WTC11 (cell line): ENCODE results near the gene KRT72. TPM values are rescaled to one million over a fixed set of nuclear protein-coding genes. Genes with fewer than 3 reads are reported as not detected.

Experiments used
- ATAC-seq: fragments of 200-7000 bp; cut with Tn5 transposase; 2 replicates; pipeline ENCODE4 v1.10.0; 2021; ENCODE audit warnings: mild to moderate bottlenecking, moderate library complexity
- CTCF ChIA-PET: fragments of 300-600 bp; sonication (Branson Sonifier 250); formaldehyde crosslinking; loops from one replicate; lab custom pipeline; 2021; ENCODE audit warnings: antibody characterized with exemption; lab: Charles Lee
- POLR2A ChIA-PET: fragments of 350-600 bp; sonication (Branson Sonifier 250); formaldehyde crosslinking; loops from one replicate; lab custom pipeline; 2021; ENCODE audit warnings: antibody characterized with exemption; lab: Charles Lee
- DNase-seq: peaks from one replicate; pipeline ENCODE4 v3.0.0; 2021; ENCODE audit warnings: low spot score
- H3K27ac Mint-ChIP-seq: 2 replicates; pipeline ENCODE4 v1.8.0; 2021; ENCODE audit warnings: mixed read lengths
- H3K27me3 Mint-ChIP-seq: 2 replicates; pipeline ENCODE4 v1.8.0; 2021; ENCODE audit warnings: low read depth, mild to moderate bottlenecking, moderate library complexity, mixed read lengths
- H3K36me3 Mint-ChIP-seq: 2 replicates; pipeline ENCODE4 v1.8.0; 2021; ENCODE audit warnings: mixed read lengths
- H3K4me1 Mint-ChIP-seq: 2 replicates; pipeline ENCODE4 v1.8.0; 2022; ENCODE audit warnings: mixed read lengths
- H3K4me3 Mint-ChIP-seq: 2 replicates; pipeline ENCODE4 v1.8.0; 2021; ENCODE audit warnings: mild to moderate bottlenecking, moderate library complexity, mixed read lengths
- H3K9me3 Mint-ChIP-seq: 2 replicates; pipeline ENCODE4 v1.8.0; 2021; ENCODE audit warnings: mixed read lengths
- CBFB ChIP-seq: sonication (generic); formaldehyde crosslinking; IDR thresholded peaks from 2 replicates; pipeline ENCODE4 v1.8.1; 2022; ENCODE audit warnings: mild to moderate bottlenecking, low read depth, missing genetic modification reagents
- CREM ChIP-seq: sonication (generic); formaldehyde crosslinking; IDR thresholded peaks from 2 replicates; pipeline ENCODE4 v1.8.1; 2022; ENCODE audit warnings: mild to moderate bottlenecking, missing genetic modification reagents, moderate library complexity
- ERG ChIP-seq: fragments of 250-450 bp; sonication (Bioruptor Pico); IDR thresholded peaks from 2 replicates; pipeline ENCODE4 v1.8.0; 2021; ENCODE audit warnings: mild to moderate bottlenecking
- ETV6 ChIP-seq: sonication (generic); formaldehyde crosslinking; IDR thresholded peaks from 2 replicates; pipeline ENCODE4 v1.8.1; 2022; ENCODE audit warnings: mild to moderate bottlenecking, missing genetic modification reagents
- FOXK1 ChIP-seq: sonication (generic); formaldehyde crosslinking; IDR thresholded peaks from 2 replicates; pipeline ENCODE4 v1.8.0; 2022; ENCODE audit warnings: mild to moderate bottlenecking, moderate library complexity, missing genetic modification reagents
- FOXP1 ChIP-seq: sonication (generic); formaldehyde crosslinking; IDR thresholded peaks from 2 replicates; pipeline ENCODE4 v1.8.0; 2022; ENCODE audit warnings: missing genetic modification reagents, mild to moderate bottlenecking, moderate library complexity, borderline replicate concordance
- GABPB1 ChIP-seq: sonication (generic); formaldehyde crosslinking; IDR thresholded peaks from 2 replicates; pipeline ENCODE4 v1.8.1; 2023; ENCODE audit warnings: mild to moderate bottlenecking, missing genetic modification reagents
- GRHL2 ChIP-seq: fragments of 250-450 bp; sonication (Bioruptor Pico); IDR thresholded peaks from 2 replicates; pipeline ENCODE4 v1.8.0; 2022; ENCODE audit warnings: mild to moderate bottlenecking, moderate library complexity; ENCODE audit not compliant: insufficient replicate concordance, severe bottlenecking
- HMGA2 ChIP-seq: fragments of 250-450 bp; sonication (Bioruptor Pico); IDR thresholded peaks from 2 replicates; pipeline ENCODE4 v1.4.0; 2021; ENCODE audit warnings: mild to moderate bottlenecking, moderate library complexity
- IRF2 ChIP-seq: sonication (generic); formaldehyde crosslinking; IDR thresholded peaks from 2 replicates; pipeline ENCODE4 v1.8.0; 2022; ENCODE audit warnings: low read depth, missing genetic modification reagents, borderline replicate concordance
- OVOL2 ChIP-seq: fragments of 250-450 bp; sonication (Bioruptor Pico); IDR thresholded peaks from 2 replicates; pipeline ENCODE4 v1.9.0; 2021; ENCODE audit warnings: mild to moderate bottlenecking, borderline replicate concordance
- TCF7 ChIP-seq: sonication (generic); formaldehyde crosslinking; IDR thresholded peaks from 2 replicates; pipeline ENCODE4 v1.8.0; 2022; ENCODE audit warnings: mild to moderate bottlenecking, low read depth, missing genetic modification reagents, moderate library complexity
- ZNF121 ChIP-seq: sonication (generic); formaldehyde crosslinking; IDR thresholded peaks from 2 replicates; pipeline ENCODE4 v1.8.0; 2023; ENCODE audit warnings: missing genetic modification reagents
- ZNF219 ChIP-seq: sonication (generic); formaldehyde crosslinking; IDR thresholded peaks from 2 replicates; pipeline ENCODE4 v1.8.0; 2023; ENCODE audit warnings: missing genetic modification reagents, mild to moderate bottlenecking, borderline replicate concordance
- ZNF232 ChIP-seq: sonication (generic); formaldehyde crosslinking; IDR thresholded peaks from 2 replicates; pipeline ENCODE4 v1.8.0; 2022; ENCODE audit warnings: mild to moderate bottlenecking, missing genetic modification reagents
- ZNF317 ChIP-seq: sonication (generic); formaldehyde crosslinking; IDR thresholded peaks from 2 replicates; pipeline ENCODE4 v1.8.1; 2023; ENCODE audit warnings: low read depth, mild to moderate bottlenecking, moderate library complexity, missing genetic modification reagents, borderline replicate concordance
- total RNA-seq: library from RNA; stranded (reverse); gene quantifications from 3 replicates; pipeline ENCODE4 v1.2.3, GENCODE V29; 2021
- TF ChIP-seq, protein P1 (sequence below): sonication (generic); formaldehyde crosslinking; IDR thresholded peaks from 2 replicates; pipeline ENCODE4 v1.8.1; 2022; ENCODE audit warnings: low read depth, missing genetic modification reagents, borderline replicate concordance
- TF ChIP-seq, protein P2 (sequence below): sonication (generic); formaldehyde crosslinking; IDR thresholded peaks from 2 replicates; pipeline ENCODE4 v1.8.1; 2023; ENCODE audit warnings: mild to moderate bottlenecking, missing genetic modification reagents
- TF ChIP-seq, protein P3 (sequence below): sonication (generic); formaldehyde crosslinking; conservative IDR thresholded peaks from 2 replicates; pipeline ENCODE4 v1.8.1; 2022; ENCODE audit warnings: mild to moderate bottlenecking, missing genetic modification reagents
- TF ChIP-seq, protein P4 (sequence below): sonication (generic); formaldehyde crosslinking; IDR thresholded peaks from 2 replicates; pipeline ENCODE4 v1.8.1; 2023; ENCODE audit warnings: mild to moderate bottlenecking, missing genetic modification reagents

Gene KRT72
- total RNA-seq, 1 experiment from 2014 or later: not detected

- TF ChIP-seq, protein P1, sequence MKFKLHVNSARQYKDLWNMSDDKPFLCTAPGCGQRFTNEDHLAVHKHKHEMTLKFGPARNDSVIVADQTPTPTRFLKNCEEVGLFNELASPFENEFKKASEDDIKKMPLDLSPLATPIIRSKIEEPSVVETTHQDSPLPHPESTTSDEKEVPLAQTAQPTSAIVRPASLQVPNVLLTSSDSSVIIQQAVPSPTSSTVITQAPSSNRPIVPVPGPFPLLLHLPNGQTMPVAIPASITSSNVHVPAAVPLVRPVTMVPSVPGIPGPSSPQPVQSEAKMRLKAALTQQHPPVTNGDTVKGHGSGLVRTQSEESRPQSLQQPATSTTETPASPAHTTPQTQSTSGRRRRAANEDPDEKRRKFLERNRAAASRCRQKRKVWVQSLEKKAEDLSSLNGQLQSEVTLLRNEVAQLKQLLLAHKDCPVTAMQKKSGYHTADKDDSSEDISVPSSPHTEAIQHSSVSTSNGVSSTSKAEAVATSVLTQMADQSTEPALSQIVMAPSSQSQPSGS: no peak
- TF ChIP-seq FOXK1 (CRISPR knock-in tag): no peak
- TF ChIP-seq ZNF232 (CRISPR knock-in tag): no peak
- peaks cover 3% of the 10 kb centered on the region; the same call in 1 of the 2 replicates for H3K27me3 Mint-ChIP-seq
- ChIA-PET CTCF (interaction anchor here (1.0 to 1.5 kb wide), 4 partner anchors 44 to 258 kb away, joined by 3 to 4 read pairs (median 3); no protein-coding TSS in a partner anchor), POLR2A (no interaction called here)
- no peak overlapping the region for H3K27ac Mint-ChIP-seq
- no peak for ATAC-seq
- DNase-seq: no peak
- no peaks in the 10 kb centered on the region for H3K9me3 Mint-ChIP-seq
- H3K4me1 Mint-ChIP-seq: peaks cover 4% of the 10 kb centered on the region; the same call in 1 of the 2 replicates
- no peak overlapping the region for H3K4me3 Mint-ChIP-seq
- H3K36me3 Mint-ChIP-seq: no peaks in the 10 kb centered on the region
Observed at GRCh38 chr12:52612431-52613383, 11.4 kb upstream of the KRT72 start.

DNA sequence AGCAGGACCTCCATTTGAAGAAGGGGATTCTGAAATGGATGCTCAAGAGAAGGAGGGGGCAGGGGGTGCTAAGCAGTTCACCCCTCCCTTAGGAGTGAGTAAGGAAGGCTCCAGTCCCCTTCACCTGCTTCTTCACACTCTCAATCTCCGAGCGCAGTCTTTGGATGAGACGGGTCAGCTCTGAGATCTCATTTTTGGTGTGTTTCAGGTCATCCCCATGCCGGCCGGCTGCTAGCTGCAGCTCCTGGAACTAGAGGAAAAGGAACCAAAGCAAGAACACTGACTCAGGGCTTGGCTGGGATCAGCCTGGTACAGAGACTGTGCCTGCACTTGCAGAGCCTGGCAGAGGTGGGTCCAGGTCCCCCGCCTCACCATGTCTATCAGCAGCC lies 9.8 kb upstream of the KRT72 start:
- ATAC-seq: no peak
- peaks cover 3% of the 10 kb centered on the region; the same call in 1 of the 2 replicates for H3K27me3 Mint-ChIP-seq
- CTCF ChIA-PET: interaction anchor here (0.9 to 2.5 kb wide), 15 partner anchors 22 to 370 kb away, joined by 3 to 20 read pairs (median 5); no protein-coding TSS in a partner anchor

DNA sequence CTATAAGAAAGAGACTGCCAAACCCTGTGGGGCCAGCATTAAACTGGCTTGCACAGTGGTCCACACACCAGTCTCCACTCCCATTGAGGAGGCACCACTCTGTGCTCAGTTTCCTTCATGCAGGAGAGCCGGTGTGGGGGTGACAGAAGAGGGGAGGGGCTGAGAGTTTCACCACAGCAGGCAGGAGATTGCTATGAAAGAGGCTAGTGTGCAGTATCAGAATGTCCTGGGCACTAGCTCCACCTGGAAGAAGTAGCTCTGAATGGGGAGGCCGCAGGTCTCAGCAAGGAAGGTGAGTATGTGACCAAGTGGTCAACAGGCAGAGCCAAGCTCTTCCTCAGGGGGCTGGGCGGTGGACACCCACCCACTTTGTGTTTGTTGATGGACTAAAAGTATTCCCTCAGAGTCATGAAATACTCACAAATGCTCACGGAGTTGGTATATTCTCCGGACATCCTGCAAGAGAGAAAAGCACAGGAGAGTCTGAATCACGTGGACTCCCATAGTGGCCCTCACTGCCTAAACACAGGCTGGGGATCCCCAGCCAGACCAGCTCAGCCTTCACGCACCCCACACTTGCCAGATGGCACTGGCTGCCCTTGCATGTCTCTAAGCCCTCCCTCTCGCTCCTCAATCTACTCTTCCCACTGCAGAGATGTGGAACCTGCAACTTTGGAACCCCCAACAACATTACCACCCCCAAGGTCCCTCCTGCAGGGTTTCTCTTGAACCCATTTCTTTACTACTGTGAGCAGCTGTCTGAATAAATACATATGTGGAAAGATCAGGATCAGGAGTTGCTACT lies 7.8 kb upstream of the KRT72 start:
- Mint-ChIP-seq H3K36me3 (no peaks in the 10 kb centered on the region), H3K9me3 (no peaks in the 10 kb centered on the region), H3K4me1 (peaks cover 4% of the 10 kb centered on the region; the same call in 1 of the 2 replicates), H3K27ac (no peak overlapping the region), H3K27me3 (peaks cover 3% of the 10 kb centered on the region; the same call in 1 of the 2 replicates), H3K4me3 (no peak overlapping the region)
- ChIA-PET CTCF (interaction anchor here (0.9 to 1.7 kb wide), 5 partner anchors 31 to 262 kb away, joined by 3 to 4 read pairs (median 3); no protein-coding TSS in a partner anchor), POLR2A (interaction anchor here (0.9 kb wide), 1 partner anchor 31 kb away, joined by 3 read pairs; no protein-coding TSS in a partner anchor)
- DNase-seq: no peak
- no peak for ATAC-seq
- no peak for TF ChIP-seq CBFB (CRISPR knock-in tag)
- TF ChIP-seq IRF2: no peak
- TF ChIP-seq HMGA2 (CRISPR knock-in tag): no peak
- TF ChIP-seq CREM: no peak
- TF ChIP-seq, protein P2, sequence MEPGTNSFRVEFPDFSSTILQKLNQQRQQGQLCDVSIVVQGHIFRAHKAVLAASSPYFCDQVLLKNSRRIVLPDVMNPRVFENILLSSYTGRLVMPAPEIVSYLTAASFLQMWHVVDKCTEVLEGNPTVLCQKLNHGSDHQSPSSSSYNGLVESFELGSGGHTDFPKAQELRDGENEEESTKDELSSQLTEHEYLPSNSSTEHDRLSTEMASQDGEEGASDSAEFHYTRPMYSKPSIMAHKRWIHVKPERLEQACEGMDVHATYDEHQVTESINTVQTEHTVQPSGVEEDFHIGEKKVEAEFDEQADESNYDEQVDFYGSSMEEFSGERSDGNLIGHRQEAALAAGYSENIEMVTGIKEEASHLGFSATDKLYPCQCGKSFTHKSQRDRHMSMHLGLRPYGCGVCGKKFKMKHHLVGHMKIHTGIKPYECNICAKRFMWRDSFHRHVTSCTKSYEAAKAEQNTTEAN (CRISPR knock-in tag): no peak
- TF ChIP-seq, protein P1: no peak
- no peak for TF ChIP-seq ZNF317 (CRISPR knock-in tag)

More for the DNA sequence above, 9.8 kb upstream of the KRT72 start:
- no peak overlapping the region for H3K27ac Mint-ChIP-seq
- POLR2A ChIA-PET: interaction anchor here (1.0 kb wide), 1 partner anchor 11 kb away, joined by 3 read pairs; no protein-coding TSS in a partner anchor
- DNase-seq: no peak
- H3K4me1 Mint-ChIP-seq: peaks cover 4% of the 10 kb centered on the region; the same call in 1 of the 2 replicates
- H3K9me3 Mint-ChIP-seq: no peaks in the 10 kb centered on the region
- H3K36me3 Mint-ChIP-seq: no peaks in the 10 kb centered on the region
- H3K4me3 Mint-ChIP-seq: no peak overlapping the region
- TF ChIP-seq TCF7 (CRISPR knock-in tag) (no peak), OVOL2 (CRISPR knock-in tag) (no peak), ERG (CRISPR knock-in tag) (no peak), ETV6 (CRISPR knock-in tag) (no peak), GRHL2 (CRISPR knock-in tag) (no peak), CREM (no peak), ZNF121 (no peak), FOXP1 (CRISPR knock-in tag) (no peak), GABPB1 (no peak), ZNF219 (CRISPR knock-in tag) (no peak)
- TF ChIP-seq, protein P3, sequence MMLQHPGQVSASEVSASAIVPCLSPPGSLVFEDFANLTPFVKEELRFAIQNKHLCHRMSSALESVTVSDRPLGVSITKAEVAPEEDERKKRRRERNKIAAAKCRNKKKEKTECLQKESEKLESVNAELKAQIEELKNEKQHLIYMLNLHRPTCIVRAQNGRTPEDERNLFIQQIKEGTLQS: no peak
- TF ChIP-seq, protein P4, sequence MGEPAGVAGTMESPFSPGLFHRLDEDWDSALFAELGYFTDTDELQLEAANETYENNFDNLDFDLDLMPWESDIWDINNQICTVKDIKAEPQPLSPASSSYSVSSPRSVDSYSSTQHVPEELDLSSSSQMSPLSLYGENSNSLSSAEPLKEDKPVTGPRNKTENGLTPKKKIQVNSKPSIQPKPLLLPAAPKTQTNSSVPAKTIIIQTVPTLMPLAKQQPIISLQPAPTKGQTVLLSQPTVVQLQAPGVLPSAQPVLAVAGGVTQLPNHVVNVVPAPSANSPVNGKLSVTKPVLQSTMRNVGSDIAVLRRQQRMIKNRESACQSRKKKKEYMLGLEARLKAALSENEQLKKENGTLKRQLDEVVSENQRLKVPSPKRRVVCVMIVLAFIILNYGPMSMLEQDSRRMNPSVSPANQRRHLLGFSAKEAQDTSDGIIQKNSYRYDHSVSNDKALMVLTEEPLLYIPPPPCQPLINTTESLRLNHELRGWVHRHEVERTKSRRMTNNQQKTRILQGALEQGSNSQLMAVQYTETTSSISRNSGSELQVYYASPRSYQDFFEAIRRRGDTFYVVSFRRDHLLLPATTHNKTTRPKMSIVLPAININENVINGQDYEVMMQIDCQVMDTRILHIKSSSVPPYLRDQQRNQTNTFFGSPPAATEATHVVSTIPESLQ (CRISPR knock-in tag): no peak
- TF ChIP-seq, all 79 proteins: peak for 0
